GM23338 (cell line): ENCODE measurements around the gene RNF220. TPM values are rescaled to one million over a fixed set of nuclear protein-coding genes. Genes with fewer than 3 reads are reported as not detected.

ENCODE experiments used
- ATAC-seq: fragments of 200-7000 bp; cut with Tn5 transposase; 3 replicates; pipeline ENCODE4 v1.9.1; 2020
- DNase-seq: peaks from one replicate; pipeline ENCODE4 v3.0.0-alpha.2; 2015; ENCODE audit warnings: low spot score
- H2AFZ ChIP-seq: fragments of 200-600 bp; sonication (generic); 2 replicates; pipeline ENCODE4 v1.8.0; 2016; ENCODE audit warnings: antibody characterized with exemption, mild to moderate bottlenecking, moderate library complexity
- H3F3A ChIP-seq: fragments of 200-600 bp; sonication (generic); replicated peaks from 2 replicates; pipeline ENCODE4 v1.8.0; 2017; ENCODE audit warnings: antibody characterized with exemption, mixed run types, low read depth
- H3K27ac ChIP-seq: fragments of 200-600 bp; sonication (generic); 2 replicates; pipeline ENCODE4 v1.6.1; 2016; ENCODE audit warnings: low read depth
- H3K27me3 ChIP-seq: fragments of 200-600 bp; sonication (generic); 2 replicates; pipeline ENCODE4 v1.8.0; 2016; ENCODE audit warnings: mild to moderate bottlenecking, mixed run types, moderate library complexity; ENCODE audit not compliant: insufficient read depth
- H3K36me3 ChIP-seq: fragments of 200-600 bp; sonication (generic); 2 replicates; pipeline ENCODE4 v1.8.0; 2016; ENCODE audit warnings: mild to moderate bottlenecking; ENCODE audit not compliant: insufficient read depth
- H3K4me1 ChIP-seq: fragments of 200-600 bp; sonication (generic); 2 replicates; pipeline ENCODE4 v1.8.0; 2016; ENCODE audit warnings: mild to moderate bottlenecking, moderate library complexity; ENCODE audit not compliant: insufficient read depth
- H3K4me2 ChIP-seq: fragments of 200-600 bp; sonication (generic); 2 replicates; pipeline ENCODE4 v1.7.1; 2017; ENCODE audit warnings: mixed run types
- H3K4me3 ChIP-seq: fragments of 200-600 bp; sonication (generic); 2 replicates; pipeline ENCODE4 v1.6.1; 2016; ENCODE audit warnings: mixed run types
- H3K79me2 ChIP-seq: fragments of 200-600 bp; sonication (generic); replicated peaks from 2 replicates; pipeline ENCODE4 v1.8.0; 2017; ENCODE audit warnings: mild to moderate bottlenecking; ENCODE audit not compliant: insufficient read depth
- H3K9me2 ChIP-seq: fragments of 200-600 bp; sonication (generic); 2 replicates; pipeline ENCODE4 v1.8.0; 2017; ENCODE audit not compliant: insufficient read depth
- H4K20me1 ChIP-seq: fragments of 200-600 bp; sonication (generic); replicated peaks from 2 replicates; pipeline ENCODE4 v1.8.0; 2017; ENCODE audit warnings: mild to moderate bottlenecking; ENCODE audit not compliant: insufficient read depth
- H3K27ac Mint-ChIP-seq: 2 replicates; pipeline ENCODE4 v1.8.0; 2020; ENCODE audit warnings: inconsistent platforms, mild to moderate bottlenecking, moderate library complexity, mixed read lengths
- H3K27me3 Mint-ChIP-seq: 3 replicates; pipeline ENCODE4 v1.8.0; 2022; ENCODE audit warnings: low read depth, mild to moderate bottlenecking, moderate library complexity, mixed read lengths, inconsistent platforms; ENCODE audit not compliant: insufficient read depth, poor library complexity
- H3K36me3 Mint-ChIP-seq: 3 replicates; pipeline ENCODE4 v1.8.0; 2021; ENCODE audit warnings: low read depth, mild to moderate bottlenecking, inconsistent platforms, moderate library complexity, mixed read lengths
- H3K4me1 Mint-ChIP-seq: 3 replicates; pipeline ENCODE4 v1.8.0; 2020; ENCODE audit warnings: mild to moderate bottlenecking, inconsistent platforms, mixed read lengths
- H3K4me3 Mint-ChIP-seq: 3 replicates; pipeline ENCODE4 v1.8.0; 2021; ENCODE audit warnings: moderate library complexity, mild to moderate bottlenecking, inconsistent platforms, mixed read lengths
- H3K9me3 Mint-ChIP-seq: 3 replicates; pipeline ENCODE4 v1.8.0; 2020; ENCODE audit warnings: moderate library complexity, mild to moderate bottlenecking, inconsistent platforms, mixed read lengths
- CREB1 ChIP-seq: fragments of 250-450 bp; sonication (Bioruptor Pico); IDR thresholded peaks from 2 replicates; pipeline ENCODE4 v1.5.0; 2020; ENCODE audit warnings: low read depth, mild to moderate bottlenecking, moderate library complexity
- EZH2 ChIP-seq: fragments of 200-600 bp; sonication (generic); IDR thresholded peaks from one replicate; pipeline ENCODE4 v1.8.0; 2017; ENCODE audit warnings: antibody characterized with exemption, mild to moderate bottlenecking, low read depth; ENCODE audit not compliant: unreplicated experiment
- EZH2phosphoT487 ChIP-seq: fragments of 200-600 bp; sonication (generic); IDR thresholded peaks from one replicate; pipeline ENCODE4 v1.8.1; 2018; ENCODE audit warnings: antibody characterized with exemption; ENCODE audit not compliant: unreplicated experiment
- JUNB ChIP-seq: IDR thresholded peaks from one replicate; pipeline ENCODE4 v1.6.1; 2016; ENCODE audit warnings: antibody characterized with exemption; ENCODE audit not compliant: unreplicated experiment
- NANOG ChIP-seq: IDR thresholded peaks from 2 replicates; pipeline ENCODE4 v1.6.1; 2016; ENCODE audit warnings: antibody characterized with exemption, borderline replicate concordance
- POLR2AphosphoS5 ChIP-seq: IDR thresholded peaks from 2 replicates; pipeline ENCODE4 v1.6.1; 2016; ENCODE audit warnings: antibody characterized with exemption, low read depth
- STAT1 ChIP-seq: IDR thresholded peaks from one replicate; pipeline ENCODE4 v1.6.1; 2016; ENCODE audit warnings: antibody characterized with exemption; ENCODE audit not compliant: unreplicated experiment
- ZNF114 ChIP-seq: fragments of 250-450 bp; sonication (Bioruptor Pico); IDR thresholded peaks from 2 replicates; pipeline ENCODE4 v1.5.0; 2020; ENCODE audit warnings: mild to moderate bottlenecking, moderate library complexity
- ZNF331 ChIP-seq: fragments of 250-450 bp; sonication (Bioruptor Pico); IDR thresholded peaks from 2 replicates; pipeline ENCODE4 v1.5.0; 2020; ENCODE audit warnings: low read depth, mild to moderate bottlenecking, moderate library complexity
- polyA plus RNA-seq: library from polyadenylated mRNA; unstranded; fragments of >200 nt; fragmentation: Nextera tagmentation; extraction: Ambion mirVana; gene quantifications from 2 replicates; pipeline ENCODE4 v1.2.1, GENCODE V29; 2016
- total RNA-seq: library from RNA; depleted of rRNA; stranded (reverse); fragments of >200 nt; shearing (Covaris generic); gene quantifications from 2 replicates; pipeline ENCODE4 v1.2.3, GENCODE V29; 2014
- TF ChIP-seq, protein P1 (sequence below): IDR thresholded peaks from 2 replicates; pipeline ENCODE4 v1.6.1; 2016; ENCODE audit warnings: antibody characterized with exemption
- TF ChIP-seq, protein P2 (sequence below): IDR thresholded peaks from one replicate; pipeline ENCODE4 v1.6.1; 2018; ENCODE audit warnings: antibody characterized with exemption; ENCODE audit not compliant: unreplicated experiment
- TF ChIP-seq, protein P3 (sequence below), 2 experiments: fragments of 200-600 bp in 1 of 2; sonication (generic) in 1 of 2; conservative IDR thresholded peaks; 2 replicates each; pipeline versions ENCODE4 v1.5.1 to v1.6.1; 2016 to 2017; ENCODE audit warnings: antibody characterized with exemption in 2 of 2, low read depth in 2 of 2, mild to moderate bottlenecking in 2 of 2, moderate library complexity in 1 of 2
- TF ChIP-seq, protein P4 (sequence below): fragments of 250-450 bp; sonication (Bioruptor Pico); IDR thresholded peaks from 2 replicates; pipeline ENCODE4 v1.5.0; 2020; ENCODE audit warnings: mild to moderate bottlenecking, moderate library complexity

RNF220 gene
- total and polyA plus RNA-seq, 2 experiments from 2014 or later, result 72.8 to 168 TPM

DNA sequence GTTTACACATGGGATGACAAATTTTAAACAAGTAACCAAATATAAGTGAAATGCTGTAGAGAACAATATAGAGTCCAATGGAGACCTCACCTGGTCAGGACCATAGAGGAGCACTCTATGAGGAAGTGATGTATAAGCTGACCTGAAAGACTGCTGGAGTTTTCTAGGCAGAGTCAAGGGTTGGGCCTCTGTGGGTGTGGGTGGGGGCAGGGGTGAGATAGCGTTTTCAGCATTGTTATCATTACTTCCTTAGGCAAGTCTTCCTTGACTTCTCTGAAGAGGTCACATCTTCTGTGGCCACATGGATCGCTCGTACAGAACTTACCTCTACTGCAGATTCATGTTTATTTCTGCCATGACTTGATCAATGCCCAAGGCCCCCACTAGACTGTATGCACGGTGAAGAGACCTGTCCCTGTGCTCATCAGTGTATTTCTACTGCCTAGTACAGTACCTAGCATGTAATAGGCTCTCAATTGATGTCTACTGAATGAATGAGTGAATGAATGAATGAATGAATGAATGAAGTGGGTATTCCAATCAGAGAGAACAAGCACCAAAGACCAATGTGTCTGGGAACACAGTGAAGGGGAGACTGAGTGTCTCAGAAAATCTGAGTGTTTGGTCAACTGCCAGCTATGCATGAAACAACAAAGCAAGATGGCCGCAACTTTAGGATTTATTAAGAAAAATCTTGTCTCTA, 116.5 kb downstream of the RNF220 start:
- Histone ChIP-seq H3K36me3 (0 out of 2 replicates have a peak, but pooled peaks cover 6% of the 10 kb centered on the region), H3K79me2 (peaks cover 21% of the 10 kb centered on the region), H3K9me2 (peaks cover 14% of the 10 kb centered on the region), H3K27me3 (no peaks in the 10 kb centered on the region), H3K4me3 (no peak overlapping the region), H4K20me1 (no peaks in the 10 kb centered on the region), H3F3A (peaks cover 37% of the 10 kb centered on the region; the same call in 1 of the 2 replicates), H2AFZ (no peak overlapping the region), H3K27ac (no peak overlapping the region), H3K4me2 (no peak overlapping the region), H3K4me1 (peaks cover 55% of the 10 kb centered on the region)
- H3K4me1 Mint-ChIP-seq, result peaks cover 31% of the 10 kb centered on the region
- DNase-seq (no peak), ATAC-seq (no peak)
- no peak overlapping the region for H3K4me3 Mint-ChIP-seq
- no peak for TF ChIP-seq CREB1 (CRISPR knock-in tag)
- TF ChIP-seq EZH2, result no peak
- TF ChIP-seq POLR2AphosphoS5, result no peak
- no peak for TF ChIP-seq ZNF114 (CRISPR knock-in tag)
- no peak for TF ChIP-seq STAT1
- TF ChIP-seq, protein P1, sequence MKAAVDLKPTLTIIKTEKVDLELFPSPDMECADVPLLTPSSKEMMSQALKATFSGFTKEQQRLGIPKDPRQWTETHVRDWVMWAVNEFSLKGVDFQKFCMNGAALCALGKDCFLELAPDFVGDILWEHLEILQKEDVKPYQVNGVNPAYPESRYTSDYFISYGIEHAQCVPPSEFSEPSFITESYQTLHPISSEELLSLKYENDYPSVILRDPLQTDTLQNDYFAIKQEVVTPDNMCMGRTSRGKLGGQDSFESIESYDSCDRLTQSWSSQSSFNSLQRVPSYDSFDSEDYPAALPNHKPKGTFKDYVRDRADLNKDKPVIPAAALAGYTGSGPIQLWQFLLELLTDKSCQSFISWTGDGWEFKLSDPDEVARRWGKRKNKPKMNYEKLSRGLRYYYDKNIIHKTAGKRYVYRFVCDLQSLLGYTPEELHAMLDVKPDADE, result no peak
- TF ChIP-seq, protein P2, sequence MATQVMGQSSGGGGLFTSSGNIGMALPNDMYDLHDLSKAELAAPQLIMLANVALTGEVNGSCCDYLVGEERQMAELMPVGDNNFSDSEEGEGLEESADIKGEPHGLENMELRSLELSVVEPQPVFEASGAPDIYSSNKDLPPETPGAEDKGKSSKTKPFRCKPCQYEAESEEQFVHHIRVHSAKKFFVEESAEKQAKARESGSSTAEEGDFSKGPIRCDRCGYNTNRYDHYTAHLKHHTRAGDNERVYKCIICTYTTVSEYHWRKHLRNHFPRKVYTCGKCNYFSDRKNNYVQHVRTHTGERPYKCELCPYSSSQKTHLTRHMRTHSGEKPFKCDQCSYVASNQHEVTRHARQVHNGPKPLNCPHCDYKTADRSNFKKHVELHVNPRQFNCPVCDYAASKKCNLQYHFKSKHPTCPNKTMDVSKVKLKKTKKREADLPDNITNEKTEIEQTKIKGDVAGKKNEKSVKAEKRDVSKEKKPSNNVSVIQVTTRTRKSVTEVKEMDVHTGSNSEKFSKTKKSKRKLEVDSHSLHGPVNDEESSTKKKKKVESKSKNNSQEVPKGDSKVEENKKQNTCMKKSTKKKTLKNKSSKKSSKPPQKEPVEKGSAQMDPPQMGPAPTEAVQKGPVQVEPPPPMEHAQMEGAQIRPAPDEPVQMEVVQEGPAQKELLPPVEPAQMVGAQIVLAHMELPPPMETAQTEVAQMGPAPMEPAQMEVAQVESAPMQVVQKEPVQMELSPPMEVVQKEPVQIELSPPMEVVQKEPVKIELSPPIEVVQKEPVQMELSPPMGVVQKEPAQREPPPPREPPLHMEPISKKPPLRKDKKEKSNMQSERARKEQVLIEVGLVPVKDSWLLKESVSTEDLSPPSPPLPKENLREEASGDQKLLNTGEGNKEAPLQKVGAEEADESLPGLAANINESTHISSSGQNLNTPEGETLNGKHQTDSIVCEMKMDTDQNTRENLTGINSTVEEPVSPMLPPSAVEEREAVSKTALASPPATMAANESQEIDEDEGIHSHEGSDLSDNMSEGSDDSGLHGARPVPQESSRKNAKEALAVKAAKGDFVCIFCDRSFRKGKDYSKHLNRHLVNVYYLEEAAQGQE, result no peak
- TF ChIP-seq EZH2phosphoT487, result no peak
- TF ChIP-seq JUNB, result no peak
- TF ChIP-seq, protein P3, sequence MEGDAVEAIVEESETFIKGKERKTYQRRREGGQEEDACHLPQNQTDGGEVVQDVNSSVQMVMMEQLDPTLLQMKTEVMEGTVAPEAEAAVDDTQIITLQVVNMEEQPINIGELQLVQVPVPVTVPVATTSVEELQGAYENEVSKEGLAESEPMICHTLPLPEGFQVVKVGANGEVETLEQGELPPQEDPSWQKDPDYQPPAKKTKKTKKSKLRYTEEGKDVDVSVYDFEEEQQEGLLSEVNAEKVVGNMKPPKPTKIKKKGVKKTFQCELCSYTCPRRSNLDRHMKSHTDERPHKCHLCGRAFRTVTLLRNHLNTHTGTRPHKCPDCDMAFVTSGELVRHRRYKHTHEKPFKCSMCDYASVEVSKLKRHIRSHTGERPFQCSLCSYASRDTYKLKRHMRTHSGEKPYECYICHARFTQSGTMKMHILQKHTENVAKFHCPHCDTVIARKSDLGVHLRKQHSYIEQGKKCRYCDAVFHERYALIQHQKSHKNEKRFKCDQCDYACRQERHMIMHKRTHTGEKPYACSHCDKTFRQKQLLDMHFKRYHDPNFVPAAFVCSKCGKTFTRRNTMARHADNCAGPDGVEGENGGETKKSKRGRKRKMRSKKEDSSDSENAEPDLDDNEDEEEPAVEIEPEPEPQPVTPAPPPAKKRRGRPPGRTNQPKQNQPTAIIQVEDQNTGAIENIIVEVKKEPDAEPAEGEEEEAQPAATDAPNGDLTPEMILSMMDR (conservative IDR thresholded peaks at IDR 0.05; ENCODE audit: low read depth in 2 of 2), result no peak
- TF ChIP-seq NANOG, result no peak
- TF ChIP-seq, protein P4, sequence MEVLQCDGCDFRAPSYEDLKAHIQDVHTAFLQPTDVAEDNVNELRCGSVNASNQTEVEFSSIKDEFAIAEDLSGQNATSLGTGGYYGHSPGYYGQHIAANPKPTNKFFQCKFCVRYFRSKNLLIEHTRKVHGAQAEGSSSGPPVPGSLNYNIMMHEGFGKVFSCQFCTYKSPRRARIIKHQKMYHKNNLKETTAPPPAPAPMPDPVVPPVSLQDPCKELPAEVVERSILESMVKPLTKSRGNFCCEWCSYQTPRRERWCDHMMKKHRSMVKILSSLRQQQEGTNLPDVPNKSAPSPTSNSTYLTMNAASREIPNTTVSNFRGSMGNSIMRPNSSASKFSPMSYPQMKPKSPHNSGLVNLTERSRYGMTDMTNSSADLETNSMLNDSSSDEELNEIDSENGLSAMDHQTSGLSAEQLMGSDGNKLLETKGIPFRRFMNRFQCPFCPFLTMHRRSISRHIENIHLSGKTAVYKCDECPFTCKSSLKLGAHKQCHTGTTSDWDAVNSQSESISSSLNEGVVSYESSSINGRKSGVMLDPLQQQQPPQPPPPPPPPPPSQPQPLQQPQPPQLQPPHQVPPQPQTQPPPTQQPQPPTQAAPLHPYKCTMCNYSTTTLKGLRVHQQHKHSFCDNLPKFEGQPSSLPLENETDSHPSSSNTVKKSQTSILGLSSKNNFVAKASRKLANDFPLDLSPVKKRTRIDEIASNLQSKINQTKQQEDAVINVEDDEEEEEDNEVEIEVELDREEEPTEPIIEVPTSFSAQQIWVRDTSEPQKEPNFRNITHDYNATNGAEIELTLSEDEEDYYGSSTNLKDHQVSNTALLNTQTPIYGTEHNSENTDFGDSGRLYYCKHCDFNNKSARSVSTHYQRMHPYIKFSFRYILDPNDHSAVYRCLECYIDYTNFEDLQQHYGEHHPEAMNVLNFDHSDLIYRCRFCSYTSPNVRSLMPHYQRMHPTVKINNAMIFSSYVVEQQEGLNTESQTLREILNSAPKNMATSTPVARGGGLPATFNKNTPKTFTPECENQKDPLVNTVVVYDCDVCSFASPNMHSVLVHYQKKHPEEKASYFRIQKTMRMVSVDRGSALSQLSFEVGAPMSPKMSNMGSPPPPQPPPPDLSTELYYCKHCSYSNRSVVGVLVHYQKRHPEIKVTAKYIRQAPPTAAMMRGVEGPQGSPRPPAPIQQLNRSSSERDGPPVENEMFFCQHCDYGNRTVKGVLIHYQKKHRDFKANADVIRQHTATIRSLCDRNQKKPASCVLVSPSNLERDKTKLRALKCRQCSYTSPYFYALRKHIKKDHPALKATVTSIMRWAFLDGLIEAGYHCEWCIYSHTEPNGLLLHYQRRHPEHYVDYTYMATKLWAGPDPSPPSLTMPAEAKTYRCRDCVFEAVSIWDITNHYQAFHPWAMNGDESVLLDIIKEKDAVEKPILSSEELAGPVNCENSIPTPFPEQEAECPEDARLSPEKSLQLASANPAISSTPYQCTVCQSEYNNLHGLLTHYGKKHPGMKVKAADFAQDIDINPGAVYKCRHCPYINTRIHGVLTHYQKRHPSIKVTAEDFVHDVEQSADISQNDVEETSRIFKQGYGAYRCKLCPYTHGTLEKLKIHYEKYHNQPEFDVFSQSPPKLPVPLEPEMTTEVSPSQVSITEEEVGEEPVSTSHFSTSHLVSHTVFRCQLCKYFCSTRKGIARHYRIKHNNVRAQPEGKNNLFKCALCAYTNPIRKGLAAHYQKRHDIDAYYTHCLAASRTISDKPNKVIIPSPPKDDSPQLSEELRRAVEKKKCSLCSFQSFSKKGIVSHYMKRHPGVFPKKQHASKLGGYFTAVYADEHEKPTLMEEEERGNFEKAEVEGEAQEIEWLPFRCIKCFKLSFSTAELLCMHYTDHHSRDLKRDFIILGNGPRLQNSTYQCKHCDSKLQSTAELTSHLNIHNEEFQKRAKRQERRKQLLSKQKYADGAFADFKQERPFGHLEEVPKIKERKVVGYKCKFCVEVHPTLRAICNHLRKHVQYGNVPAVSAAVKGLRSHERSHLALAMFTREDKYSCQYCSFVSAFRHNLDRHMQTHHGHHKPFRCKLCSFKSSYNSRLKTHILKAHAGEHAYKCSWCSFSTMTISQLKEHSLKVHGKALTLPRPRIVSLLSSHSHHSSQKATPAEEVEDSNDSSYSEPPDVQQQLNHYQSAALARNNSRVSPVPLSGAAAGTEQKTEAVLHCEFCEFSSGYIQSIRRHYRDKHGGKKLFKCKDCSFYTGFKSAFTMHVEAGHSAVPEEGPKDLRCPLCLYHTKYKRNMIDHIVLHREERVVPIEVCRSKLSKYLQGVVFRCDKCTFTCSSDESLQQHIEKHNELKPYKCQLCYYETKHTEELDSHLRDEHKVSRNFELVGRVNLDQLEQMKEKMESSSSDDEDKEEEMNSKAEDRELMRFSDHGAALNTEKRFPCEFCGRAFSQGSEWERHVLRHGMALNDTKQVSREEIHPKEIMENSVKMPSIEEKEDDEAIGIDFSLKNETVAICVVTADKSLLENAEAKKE, result no peak
- no peak for TF ChIP-seq ZNF331 (CRISPR knock-in tag)
- H3K27ac Mint-ChIP-seq, result no peak overlapping the region
- peaks cover 9% of the 10 kb centered on the region; the same call in 2 of the 3 replicates for H3K36me3 Mint-ChIP-seq
- no peaks in the 10 kb centered on the region for H3K9me3 Mint-ChIP-seq
- H3K27me3 Mint-ChIP-seq, result peaks cover 11% of the 10 kb centered on the region
